Neural cell (in vitro differentiated cells): Measurements from ENCODE around the gene RGS6. TPM values are rescaled to one million over a fixed set of nuclear protein-coding genes. Genes with fewer than 3 reads are reported as not detected.

Source experiments
- H2AFZ ChIP-seq: fragments of 200-600, 300-800 bp; sonication (generic), shearing (Covaris generic); 2 replicates; pipeline ENCODE4 v1.6.0; 2014; ENCODE audit warnings: low read depth, mild to moderate bottlenecking, antibody characterized with exemption, low read length, moderate library complexity
- H3F3A ChIP-seq: fragments of 200-600 bp; shearing (Covaris generic); 2 replicates; pipeline ENCODE4 v1.6.1; 2016; ENCODE audit warnings: mild to moderate bottlenecking, moderate library complexity, mixed read lengths, antibody characterized with exemption, low read length; ENCODE audit not compliant: insufficient read depth, poor library complexity, severe bottlenecking
- H3K27ac ChIP-seq: fragments of 200-600, 300-800 bp; sonication (generic), shearing (Covaris generic); 2 replicates; pipeline ENCODE4 v1.5.1; 2014; ENCODE audit warnings: mild to moderate bottlenecking, low read length, moderate library complexity
- H3K27me3 ChIP-seq: fragments of 300-800, 200-600 bp; sonication (generic), shearing (Covaris generic); 2 replicates; pipeline ENCODE4 v1.6.0; 2014; ENCODE audit warnings: mild to moderate bottlenecking, low read depth, low read length, moderate library complexity; ENCODE audit not compliant: insufficient read depth
- H3K36me3 ChIP-seq: fragments of 300-800, 200-600 bp; sonication (generic), shearing (Covaris generic); 2 replicates; pipeline ENCODE4 v1.5.1; 2014; ENCODE audit warnings: mild to moderate bottlenecking, antibody characterized with exemption, low read length, moderate library complexity; ENCODE audit not compliant: insufficient read depth
- H3K4me2 ChIP-seq: fragments of 300-800, 200-600 bp; sonication (generic), shearing (Covaris generic); 2 replicates; pipeline ENCODE4 v1.6.0; 2014; ENCODE audit warnings: mild to moderate bottlenecking, low read length
- H3K4me3 ChIP-seq: fragments of 300-800, 200-600 bp; sonication (generic), shearing (Covaris generic); 2 replicates; pipeline ENCODE4 v1.5.1; 2014; ENCODE audit warnings: mild to moderate bottlenecking, low read length, moderate library complexity
- H3K79me2 ChIP-seq: fragments of 200-600 bp; shearing (Covaris generic); replicated peaks from 2 replicates; pipeline ENCODE4 v1.6.0; 2014; ENCODE audit warnings: mild to moderate bottlenecking, low read length, moderate library complexity; ENCODE audit not compliant: insufficient read depth
- H3K9ac ChIP-seq: fragments of 300-800, 200-600 bp; sonication (generic), shearing (Covaris generic); 2 replicates; pipeline ENCODE4 v1.6.1; 2016; ENCODE audit warnings: mild to moderate bottlenecking, low read length, mixed read lengths
- H3K9me2 ChIP-seq: fragments of 200-600 bp; shearing (Covaris generic); 2 replicates; pipeline ENCODE4 v1.6.1; 2016; ENCODE audit warnings: mild to moderate bottlenecking, low read length, mixed read lengths; ENCODE audit not compliant: insufficient read depth
- H3K9me3 ChIP-seq: fragments of 200-600, 300-800 bp; sonication (generic), shearing (Covaris generic); 2 replicates; pipeline ENCODE4 v1.6.1; 2016; ENCODE audit warnings: mild to moderate bottlenecking, mixed run types, low read length, moderate library complexity, mixed read lengths
- H4K20me1 ChIP-seq: fragments of 200-600 bp; shearing (Covaris generic); 2 replicates; pipeline ENCODE4 v1.6.1; 2016; ENCODE audit warnings: mild to moderate bottlenecking, mixed run types; ENCODE audit not compliant: insufficient read depth
- EP300 ChIP-seq: fragments of 450-650 bp; conservative IDR thresholded peaks from 2 replicates; pipeline ENCODE4 v1.6.1; 2014; ENCODE audit warnings: antibody characterized with exemption, mild to moderate bottlenecking, moderate library complexity; ENCODE audit not compliant: poor library complexity, severe bottlenecking
- EZH2 ChIP-seq: fragments of 200-600, 300-800 bp; shearing (Covaris generic), sonication (generic); IDR thresholded peaks from 2 replicates; pipeline ENCODE4 v1.6.1; 2014; ENCODE audit warnings: antibody characterized with exemption, low read length, borderline replicate concordance, mild to moderate bottlenecking; ENCODE audit not compliant: insufficient read depth, poor library complexity, severe bottlenecking
- MXI1 ChIP-seq: fragments of 450-650 bp; conservative IDR thresholded peaks from 2 replicates; pipeline ENCODE4 v1.6.1; 2014; ENCODE audit warnings: antibody characterized with exemption, mild to moderate bottlenecking; ENCODE audit not compliant: poor library complexity, severe bottlenecking
- POLR2AphosphoS5 ChIP-seq: IDR thresholded peaks from 2 replicates; pipeline ENCODE4 v1.6.1; 2012
- RAD21 ChIP-seq: fragments of 450-650 bp; conservative IDR thresholded peaks from 2 replicates; pipeline ENCODE4 v1.6.1; 2014; ENCODE audit warnings: antibody characterized with exemption, mild to moderate bottlenecking, moderate library complexity
- REST ChIP-seq: IDR thresholded peaks from 2 replicates; pipeline ENCODE4 v1.6.1; 2012; ENCODE audit warnings: borderline replicate concordance
- SMC3 ChIP-seq: fragments of 450-650 bp; conservative IDR thresholded peaks from 2 replicates; pipeline ENCODE4 v1.6.1; 2014; ENCODE audit warnings: antibody characterized with exemption, mild to moderate bottlenecking, moderate library complexity; ENCODE audit not compliant: poor library complexity
- TAF1 ChIP-seq: IDR thresholded peaks from 2 replicates; pipeline ENCODE4 v1.6.1; 2012; ENCODE audit warnings: low read depth
- polyA plus RNA-seq: library from polyadenylated mRNA; depleted of rRNA; stranded (reverse); fragments of >200 nt; gene quantifications from 2 replicates; pipeline ENCODE4 v1.2.3, GENCODE V29; 2014
- TF ChIP-seq, protein P1 (sequence below): fragments of 450-650 bp; IDR thresholded peaks from 2 replicates; pipeline ENCODE4 v1.5.1; 2014; ENCODE audit warnings: antibody characterized with exemption, mild to moderate bottlenecking, moderate library complexity; ENCODE audit not compliant: poor library complexity, severe bottlenecking

The RGS6 gene
- polyA plus RNA-seq, 1 donor from 2014 or later: 7.3 TPM

DNA sequence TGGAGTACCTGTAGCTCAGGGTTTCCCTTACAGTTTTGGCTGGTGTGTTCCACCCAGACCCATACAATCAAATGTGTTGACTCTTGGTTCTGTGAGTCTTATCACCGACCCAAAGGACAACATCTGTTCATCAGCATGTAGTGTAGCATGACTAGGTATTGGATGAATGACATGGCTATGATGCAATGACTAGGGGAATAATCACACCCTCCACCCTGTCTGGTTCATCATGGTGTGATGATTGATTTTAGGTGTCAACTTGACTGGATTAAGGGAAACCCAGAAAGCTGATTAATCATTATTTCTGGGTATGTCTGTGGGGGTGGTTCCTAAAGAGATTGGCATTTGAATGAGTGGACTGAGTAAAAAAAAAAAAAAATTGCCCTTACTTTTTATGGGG is 650.4 kb downstream of the RGS6 start:
- TF ChIP-seq EZH2 (no peak), MXI1 (no peak), RAD21 (no peak), EP300 (no peak), SMC3 (no peak)
- TF ChIP-seq, protein P1, sequence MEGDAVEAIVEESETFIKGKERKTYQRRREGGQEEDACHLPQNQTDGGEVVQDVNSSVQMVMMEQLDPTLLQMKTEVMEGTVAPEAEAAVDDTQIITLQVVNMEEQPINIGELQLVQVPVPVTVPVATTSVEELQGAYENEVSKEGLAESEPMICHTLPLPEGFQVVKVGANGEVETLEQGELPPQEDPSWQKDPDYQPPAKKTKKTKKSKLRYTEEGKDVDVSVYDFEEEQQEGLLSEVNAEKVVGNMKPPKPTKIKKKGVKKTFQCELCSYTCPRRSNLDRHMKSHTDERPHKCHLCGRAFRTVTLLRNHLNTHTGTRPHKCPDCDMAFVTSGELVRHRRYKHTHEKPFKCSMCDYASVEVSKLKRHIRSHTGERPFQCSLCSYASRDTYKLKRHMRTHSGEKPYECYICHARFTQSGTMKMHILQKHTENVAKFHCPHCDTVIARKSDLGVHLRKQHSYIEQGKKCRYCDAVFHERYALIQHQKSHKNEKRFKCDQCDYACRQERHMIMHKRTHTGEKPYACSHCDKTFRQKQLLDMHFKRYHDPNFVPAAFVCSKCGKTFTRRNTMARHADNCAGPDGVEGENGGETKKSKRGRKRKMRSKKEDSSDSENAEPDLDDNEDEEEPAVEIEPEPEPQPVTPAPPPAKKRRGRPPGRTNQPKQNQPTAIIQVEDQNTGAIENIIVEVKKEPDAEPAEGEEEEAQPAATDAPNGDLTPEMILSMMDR: no peak

DNA sequence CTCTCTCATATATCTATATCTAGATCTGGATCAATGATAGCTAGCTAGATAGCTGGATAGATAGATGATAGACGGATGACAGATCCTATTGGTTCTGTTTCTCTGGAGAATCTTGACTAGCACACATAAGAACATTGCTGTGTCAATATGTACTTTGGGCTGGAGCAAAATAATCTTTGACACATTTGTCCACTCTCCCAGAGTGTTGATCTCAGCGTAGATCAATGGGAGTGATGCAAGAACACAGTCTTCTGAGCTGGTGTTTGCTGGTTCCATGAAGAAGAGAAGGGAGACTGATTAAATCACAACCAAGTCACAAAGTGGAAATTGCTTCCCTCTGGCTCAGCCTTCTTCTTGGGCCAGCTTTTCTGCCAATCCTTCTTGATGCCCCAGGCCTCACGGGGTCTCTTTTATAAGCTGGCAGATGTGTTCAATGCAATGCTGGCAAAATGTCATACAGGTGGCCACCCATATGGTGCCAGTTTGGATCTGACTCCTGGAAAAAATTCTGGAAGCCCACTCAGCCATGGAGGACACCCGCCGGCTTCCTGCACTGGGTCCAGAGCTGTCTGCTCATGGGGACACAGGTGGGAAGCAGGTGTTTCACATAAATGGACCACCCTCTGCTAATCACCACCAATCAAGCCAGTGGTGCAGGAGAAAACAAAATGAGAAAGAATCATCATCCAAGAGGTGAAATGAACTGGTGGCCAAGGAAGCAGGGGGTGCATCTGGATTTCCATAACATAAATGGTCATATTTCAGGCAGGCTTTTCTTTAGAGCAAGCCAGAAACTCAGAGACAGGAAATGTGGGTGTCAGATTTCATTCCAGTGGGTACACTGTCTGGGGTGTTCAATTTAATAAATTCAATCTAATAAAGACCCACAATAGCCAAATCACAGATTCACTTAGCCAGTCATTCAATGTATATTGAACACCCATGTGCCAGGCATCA is 651.4 kb downstream of the RGS6 start:
- Histone ChIP-seq H2AFZ (no peak overlapping the region), H3K4me3 (no peak overlapping the region), H3F3A (no peaks in the 10 kb centered on the region), H3K27ac (no peak overlapping the region), H4K20me1 (no peaks in the 10 kb centered on the region), H3K4me2 (no peak overlapping the region), H3K9me3 (no peaks in the 10 kb centered on the region), H3K36me3 (no peaks in the 10 kb centered on the region), H3K79me2 (no peaks in the 10 kb centered on the region), H3K9me2 (no peaks in the 10 kb centered on the region), H3K27me3 (no peaks in the 10 kb centered on the region), H3K9ac (no peak overlapping the region)
- TF ChIP-seq RAD21 (no peak), EP300 (no peak), TAF1 (no peak), SMC3 (no peak), EZH2 (no peak)
- TF ChIP-seq, protein P1: no peak

More for the DNA sequence above, 650.4 kb downstream of the RGS6 start:
- no peaks in the 10 kb centered on the region for H3K9me2 ChIP-seq
- H3K4me3 ChIP-seq: no peak overlapping the region
- no peak overlapping the region for H2AFZ ChIP-seq
- H3K79me2 ChIP-seq: no peaks in the 10 kb centered on the region
- H3K9ac ChIP-seq: no peak overlapping the region
- no peak overlapping the region for H3K27ac ChIP-seq
- H3K27me3 ChIP-seq: no peaks in the 10 kb centered on the region
- H3K36me3 ChIP-seq: no peaks in the 10 kb centered on the region
- H3F3A ChIP-seq: no peaks in the 10 kb centered on the region
- no peak overlapping the region for H3K4me2 ChIP-seq
- H4K20me1 ChIP-seq: no peaks in the 10 kb centered on the region
- no peaks in the 10 kb centered on the region for H3K9me3 ChIP-seq

DNA sequence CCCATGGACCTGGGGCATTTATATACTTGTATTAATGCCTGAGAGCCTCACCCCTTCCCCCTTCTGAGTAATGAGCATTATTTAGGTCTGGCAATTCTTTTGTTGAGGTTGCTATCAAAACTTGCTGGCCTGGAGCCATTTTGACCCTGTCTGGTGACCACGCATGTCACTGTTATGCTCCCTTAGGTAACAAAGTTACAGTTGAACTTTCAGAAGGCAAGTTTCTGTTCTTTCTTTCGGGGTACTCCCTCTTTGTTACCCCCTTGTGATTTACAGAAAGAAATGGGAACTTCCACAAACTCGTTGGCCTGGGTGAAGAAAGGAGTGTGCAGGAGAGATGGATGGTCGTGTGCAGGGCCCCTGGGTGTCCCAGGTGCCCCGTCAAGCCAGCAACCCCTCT is 656.3 kb downstream of the RGS6 start:
- Histone ChIP-seq H2AFZ (no peak overlapping the region), H3K27ac (no peak overlapping the region), H3K4me3 (no peak overlapping the region), H3K36me3 (no peaks in the 10 kb centered on the region), H3K9me2 (no peaks in the 10 kb centered on the region), H3K4me2 (no peak overlapping the region), H3K27me3 (no peaks in the 10 kb centered on the region), H3F3A (no peaks in the 10 kb centered on the region), H3K9me3 (no peaks in the 10 kb centered on the region), H3K9ac (no peak overlapping the region), H4K20me1 (no peaks in the 10 kb centered on the region), H3K79me2 (no peaks in the 10 kb centered on the region)
- TF ChIP-seq POLR2AphosphoS5 (no peak), RAD21 (no peak), TAF1 (no peak), SMC3 (no peak), REST (no peak), MXI1 (no peak), EP300 (no peak), EZH2 (no peak)
- TF ChIP-seq, protein P1: no peak
